HG03175 (cell line): Measurements from ENCODE around the gene CDK11B.
"Not testable (repeated sequence)": the region's sequence is repeated elsewhere in the genome, so short reads cannot be mapped to it uniquely, and the experiment has no call there.

Experiments
- ATAC-seq: cut with Tn5 transposase; IDR thresholded peaks from one replicate; pipeline ENCODE4 v1.9.1; 2021; ENCODE audit warnings: mild to moderate bottlenecking, moderate library complexity; ENCODE audit not compliant: unreplicated experiment

The CDK11B gene

GRCh38 chr1:1600861-1601563 is 57.8 kb downstream of the CDK11B start:
- no peak for ATAC-seq

GRCh38 chr1:1599935-1600860 is 58.6 kb downstream of the CDK11B start, which contains the start of gene FNDC10:
Gene FNDC10 (minus strand): TSS chr1:1600135. CDS start chr1:1600015, 120 bp downstream.
- no peak for ATAC-seq

GRCh38 chr1:1599030-1599934 is 59.5 kb downstream of the CDK11B start:
- ATAC-seq = no peak

GRCh38 chr1:1598720-1599029 is 60.1 kb downstream of the CDK11B start:
- no peak for ATAC-seq

GRCh38 chr1:1598051-1598719 is 60.6 kb downstream of the CDK11B start:
- no peak for ATAC-seq

GRCh38 chr1:1597275-1597930 is 61.4 kb downstream of the CDK11B start:
- no peak for ATAC-seq

- no peak for ATAC-seq
Measured at GRCh38 chr1:1596493-1597274, 62.1 kb downstream of the CDK11B start.

GRCh38 chr1:1595341-1595740 is 63.5 kb downstream of the CDK11B start:
- ATAC-seq = not testable (repeated sequence)

GRCh38 chr1:1594602-1595260 is 64.1 kb downstream of the CDK11B start:
- no peak for ATAC-seq

- ATAC-seq = no peak
Measured at GRCh38 chr1:1593834-1594601, 64.8 kb downstream of the CDK11B start.

- no peak for ATAC-seq
Measured at GRCh38 chr1:1591452-1591851, 67.4 kb downstream of the CDK11B start.
